ENCODE results near the gene DGKH.

GRCh38 chr13:42113478-42113877, 65.0 kb downstream of the DGKH start:
- TF ChIP-seq POLR2A (IDR thresholded peaks at IDR 0.05) = no peak
- TF ChIP-seq EP300 (IDR thresholded peaks at IDR 0.05) = no peak
- TF ChIP-seq, protein P1, sequence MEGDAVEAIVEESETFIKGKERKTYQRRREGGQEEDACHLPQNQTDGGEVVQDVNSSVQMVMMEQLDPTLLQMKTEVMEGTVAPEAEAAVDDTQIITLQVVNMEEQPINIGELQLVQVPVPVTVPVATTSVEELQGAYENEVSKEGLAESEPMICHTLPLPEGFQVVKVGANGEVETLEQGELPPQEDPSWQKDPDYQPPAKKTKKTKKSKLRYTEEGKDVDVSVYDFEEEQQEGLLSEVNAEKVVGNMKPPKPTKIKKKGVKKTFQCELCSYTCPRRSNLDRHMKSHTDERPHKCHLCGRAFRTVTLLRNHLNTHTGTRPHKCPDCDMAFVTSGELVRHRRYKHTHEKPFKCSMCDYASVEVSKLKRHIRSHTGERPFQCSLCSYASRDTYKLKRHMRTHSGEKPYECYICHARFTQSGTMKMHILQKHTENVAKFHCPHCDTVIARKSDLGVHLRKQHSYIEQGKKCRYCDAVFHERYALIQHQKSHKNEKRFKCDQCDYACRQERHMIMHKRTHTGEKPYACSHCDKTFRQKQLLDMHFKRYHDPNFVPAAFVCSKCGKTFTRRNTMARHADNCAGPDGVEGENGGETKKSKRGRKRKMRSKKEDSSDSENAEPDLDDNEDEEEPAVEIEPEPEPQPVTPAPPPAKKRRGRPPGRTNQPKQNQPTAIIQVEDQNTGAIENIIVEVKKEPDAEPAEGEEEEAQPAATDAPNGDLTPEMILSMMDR (IDR thresholded peaks at IDR 0.05) = no peak

All from gastroesophageal sphincter (tissue), 3 donors.